Measurements from ENCODE around the gene RFPL3.

- TF ChIP-seq CHD2 (IDR thresholded peaks at IDR 0.05; ENCODE audit: borderline replicate concordance, low read depth, low read length), result no peak
- TF ChIP-seq TCF12 (IDR thresholded peaks at IDR 0.05; ENCODE audit: low read depth, low read length), result no peak
Observed at GRCh38 chr22:32319861-32320406, 37.7 kb upstream of the RFPL3 start.

Measured in GM12878 (cell line).